Heart left ventricle (tissue), 16 donors: ENCODE results near the gene CALML6. TPM values are rescaled to one million over a fixed set of nuclear protein-coding genes. Genes with fewer than 3 reads are reported as not detected.
A peak's percentile ranks its signal among the peaks of the same experiment; 100 is the strongest.

Experiments
- ATAC-seq, 4 donors: fragments of 200-7000 bp; cut with Tn5 transposase; one replicate each; pipeline ENCODE4 v1.9.1; 2020 to 2022; ENCODE audit warnings: moderate library complexity in 4 of 4, mild to moderate bottlenecking in 3 of 4, moderate number of reproducible peaks in 1 of 4
- DNase-seq, 5 donors: peaks; one replicate each; pipeline ENCODE4 v3.0.0-alpha.2; 2020
- H3K27ac ChIP-seq, 12 donors: fragments of 200-600 bp; sonication (generic) in 4 of 12; one replicate each; pipeline versions ENCODE4 v1.5.0 to v1.8.0; 2016 to 2022; ENCODE audit warnings: mild to moderate bottlenecking in 2 of 12
- H3K27me3 ChIP-seq, 9 donors: fragments of 200-600 bp; sonication (generic) in 2 of 9; one replicate each; pipeline versions ENCODE4 v1.5.1 to v1.8.0; 2016 to 2022; ENCODE audit warnings: mild to moderate bottlenecking in 3 of 9
- H3K36me3 ChIP-seq, 9 donors: fragments of 200-600 bp; sonication (generic) in 2 of 9; one replicate each; pipeline versions ENCODE4 v1.5.0 to v1.8.0; 2018 to 2022; ENCODE audit warnings: mild to moderate bottlenecking in 2 of 9
- H3K4me1 ChIP-seq, 12 donors: fragments of 200-600 bp; sonication (generic) in 4 of 12; one replicate each; pipeline versions ENCODE4 v1.5.0 to v1.8.0; 2016 to 2022; ENCODE audit warnings: mild to moderate bottlenecking in 3 of 12
- H3K4me3 ChIP-seq, 12 donors: fragments of 200-600 bp; sonication (generic) in 4 of 12; one replicate each; pipeline versions ENCODE4 v1.5.0 to v1.8.0; 2017 to 2022; ENCODE audit warnings: mild to moderate bottlenecking in 9 of 12, moderate library complexity in 4 of 12
- H3K9me3 ChIP-seq, 12 donors: fragments of 200-600 bp; sonication (generic) in 4 of 12; one replicate each; pipeline versions ENCODE4 v1.5.0 to v1.8.0; 2016 to 2022; ENCODE audit warnings: mild to moderate bottlenecking in 1 of 12
- POLR2A ChIP-seq, 2 donors: fragments of 450-650 bp; IDR thresholded peaks; one replicate each; pipeline ENCODE4 v1.6.1; 2017; ENCODE audit warnings: antibody characterized with exemption in 2 of 2, mild to moderate bottlenecking in 2 of 2, moderate library complexity in 2 of 2
- WGBS, 4 donors: extraction: QIAGEN DNeasy Blood & Tissue Kit in 2 of 4; methylation state at CpG; one replicate each; pipeline versions ENCODE4 v1.1.5 to v1.1.7; 2013 to 2018; 5-methylcytosine and 5-hydroxymethylcytosine counted together
- intact Hi-C, 10 donors: fragments of 100-400 bp; cut with DNase I; formaldehyde crosslinking; loops; one replicate each; pipeline versions ENCODE4 v1.11.1 to v1.14.2; 2022
- polyA plus RNA-seq, 2 donors: library from polyadenylated mRNA; stranded (reverse); fragments of 200-250 nt; gene quantifications; one replicate each; pipeline ENCODE4 v1.2.3, GENCODE V29; 2013
- total RNA-seq, 9 donors: library from RNA; depleted of rRNA in 2 of 9; stranded (reverse); fragments of >200 nt in 2 of 9; fragmentation: NEBNext Ultra II Directional in 3 of 9; extraction: Animal tissue kit (Norgen Biotek cat#: 25700) in 3 of 9; gene quantifications; one replicate each; pipeline versions ENCODE4 v1.1.0 to v1.2.4, GENCODE V29; 2016 to 2023
- TF ChIP-seq, protein P1 (sequence below), 12 donors: fragments of 200-600 bp; sonication (generic) in 4 of 12; IDR thresholded peaks; one replicate each; pipeline versions ENCODE4 v1.5.0 to v1.8.0; 2018 to 2022; ENCODE audit warnings: antibody characterized with exemption in 12 of 12, mild to moderate bottlenecking in 5 of 12
- donor health status: ischemic (EF 13 %, LVEDD 7.1; RV severe dilation, severe dysfunction).
- donor health status: healthy with polysubstance abuse.
- donor health status: DM: no; HTN: yes; CAD: no.
- donor health status: DM: no; HTN: no; CAD: no.
- donor health status: ischemic (EF 25% LVEDD 6.9; RV normal size, moderate dysfunction).
- donor health status: ischemic (EF 25% LVEDD 5.7; RV mildly dilated, moderate dysfunction).
- donor health status: healthy.
- donor health status: DM: yes; HTN: yes; CAD: no.
- donor health status: ischemic (EF 35%, LVEDD 5.7; RV mildly dilated, moderate dysfunction).
- donor health status: nonischemic (EF 11% LVEDD 7.7; RV severe dilation, severe dysfunction).
- donor health status: DM: yes; HTN: yes; CAD: no.
- donor health status: PGD.
- donor health status: ischemic (EF 29% LVEDD 5.4; RV normal size, mild dysfunction).
- donor health status: nonischemic (EF 23%, LVEDD 6.1; RV moderate dilation, normal function).

The CALML6 gene
- total and polyA plus RNA-seq, 11 donors: 0.17 to 0.58 (median 0.29) TPM; not detected in 8

DNA sequence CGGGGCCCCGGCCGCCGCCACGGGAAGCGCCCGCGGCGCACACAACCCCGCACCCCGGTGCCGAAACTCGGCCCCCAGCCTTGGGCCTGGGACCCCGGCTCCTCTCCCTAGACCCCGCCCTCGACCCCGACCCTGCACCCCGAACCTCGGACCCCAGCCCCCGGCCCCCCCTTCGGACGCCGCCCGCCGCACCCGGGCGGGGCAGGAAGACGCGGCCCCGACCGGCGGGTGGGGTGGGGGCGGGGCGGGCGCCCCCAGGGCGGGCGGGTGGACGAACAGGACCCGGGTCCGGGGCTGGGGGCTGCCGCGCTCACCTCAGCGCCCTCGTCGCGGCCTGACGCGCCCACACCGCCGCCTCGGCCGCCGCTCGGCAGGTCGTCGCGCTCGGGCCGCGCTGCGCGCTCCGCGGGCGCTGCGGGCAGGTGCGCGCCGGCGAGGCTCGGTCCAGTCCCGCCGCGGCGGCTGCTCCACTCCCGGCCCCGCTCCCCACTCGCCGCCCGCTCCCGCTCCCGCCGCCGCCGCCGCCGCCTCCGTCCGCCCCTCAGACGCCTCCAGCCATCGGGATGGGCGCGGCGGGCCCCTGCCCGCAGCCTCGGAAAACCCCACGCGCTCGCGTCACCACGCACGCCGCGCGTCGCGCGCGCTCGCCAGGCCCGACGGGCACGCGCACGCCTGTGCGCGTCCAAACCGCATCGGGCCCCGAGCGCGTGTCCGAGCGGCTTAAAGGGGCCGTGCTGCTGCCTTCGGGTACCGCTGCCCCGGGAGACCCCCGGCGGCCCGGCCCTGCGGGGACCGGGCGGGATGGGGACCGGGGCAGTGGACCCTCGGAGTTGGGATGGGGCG is 24.3 kb upstream of the CALML6 start, which contains the start of gene GNB1:
TSS of gene GNB1 (minus strand) at position 582 of the 843 bp plus-strand sequence. CDS start 65,634 bp downstream, outside the sequence.
- ATAC-seq (peak; percentile 48 to 87 (median 86)), DNase-seq (peak; percentile 89 to 95 (median 90))
- Histone ChIP-seq H3K27me3 (peaks cover 0 to 4% (median 0%) of the 10 kb centered on the region in 9 donors), H3K9me3 (no peaks in the 10 kb centered on the region), H3K36me3 (no peaks in the 10 kb centered on the region), H3K27ac (peak within 1 kb of the TSS; percentile 90 to 98 (median 96)), H3K4me1 (peaks cover 0 to 74% (median 58%) of the 10 kb centered on the region in 12 donors), H3K4me3 (peak within 1 kb of the TSS; percentile 87 to 100 (median 96))
- intact Hi-C loops: loop anchor here in 9 of 10 donors (2.0 to 10.0 kb wide), 7 partner anchors 32 to 116 kb away; partner anchors contain the start of gene NADK (in 3 of the 9)
- TF ChIP-seq, protein P1, sequence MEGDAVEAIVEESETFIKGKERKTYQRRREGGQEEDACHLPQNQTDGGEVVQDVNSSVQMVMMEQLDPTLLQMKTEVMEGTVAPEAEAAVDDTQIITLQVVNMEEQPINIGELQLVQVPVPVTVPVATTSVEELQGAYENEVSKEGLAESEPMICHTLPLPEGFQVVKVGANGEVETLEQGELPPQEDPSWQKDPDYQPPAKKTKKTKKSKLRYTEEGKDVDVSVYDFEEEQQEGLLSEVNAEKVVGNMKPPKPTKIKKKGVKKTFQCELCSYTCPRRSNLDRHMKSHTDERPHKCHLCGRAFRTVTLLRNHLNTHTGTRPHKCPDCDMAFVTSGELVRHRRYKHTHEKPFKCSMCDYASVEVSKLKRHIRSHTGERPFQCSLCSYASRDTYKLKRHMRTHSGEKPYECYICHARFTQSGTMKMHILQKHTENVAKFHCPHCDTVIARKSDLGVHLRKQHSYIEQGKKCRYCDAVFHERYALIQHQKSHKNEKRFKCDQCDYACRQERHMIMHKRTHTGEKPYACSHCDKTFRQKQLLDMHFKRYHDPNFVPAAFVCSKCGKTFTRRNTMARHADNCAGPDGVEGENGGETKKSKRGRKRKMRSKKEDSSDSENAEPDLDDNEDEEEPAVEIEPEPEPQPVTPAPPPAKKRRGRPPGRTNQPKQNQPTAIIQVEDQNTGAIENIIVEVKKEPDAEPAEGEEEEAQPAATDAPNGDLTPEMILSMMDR (IDR thresholded peaks at IDR 0.05): no peak
- peak in 1 of 2 donors; percentile 68 for TF ChIP-seq POLR2A (IDR thresholded peaks at IDR 0.05)
- WGBS, 4 donors: 0 to 1% (median 1%) methylated on average over 14 to 137 of the region's 137 CpGs; no CpG with 5 or more reads in 1 of the 4 donors

DNA sequence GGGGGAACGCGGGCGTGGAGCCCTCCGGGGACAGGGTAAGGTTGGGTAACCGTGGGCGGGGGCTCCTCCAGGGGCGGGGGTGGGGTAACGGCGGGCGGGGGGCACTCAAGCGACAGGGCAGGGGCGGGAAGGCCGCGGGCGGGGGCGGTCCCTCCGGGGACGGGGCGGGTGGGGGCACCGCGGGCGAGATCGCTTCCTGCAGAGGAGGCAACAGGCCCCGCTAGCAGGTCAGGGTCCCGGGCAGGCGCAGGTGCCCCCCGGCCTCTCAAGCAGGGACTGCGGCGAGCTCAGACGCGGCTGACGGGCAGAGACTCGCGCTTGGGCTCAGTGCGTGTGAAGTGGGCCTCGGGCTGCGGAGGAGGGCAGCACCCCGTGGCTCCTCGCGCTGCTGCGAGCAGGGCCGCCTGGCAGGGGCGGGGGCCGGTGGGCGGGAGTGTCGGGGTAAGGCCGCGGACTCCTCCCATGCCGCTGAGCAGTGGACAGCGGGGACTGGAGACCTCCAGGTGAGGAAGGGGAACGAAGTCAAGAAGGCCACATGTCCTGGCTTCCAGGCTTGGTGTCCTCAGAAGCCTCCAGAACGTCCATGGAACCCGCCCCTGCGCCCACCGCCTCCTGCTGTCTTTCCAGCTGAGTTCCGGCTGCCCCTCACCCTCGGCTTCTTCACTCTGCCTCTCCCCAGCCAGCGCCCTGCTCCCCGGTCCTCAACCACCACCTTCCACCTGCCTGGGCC is 23.5 kb upstream of the CALML6 start:
- Histone ChIP-seq H3K27ac (peak overlapping the region; percentile 90 to 98 (median 96)), H3K9me3 (no peaks in the 10 kb centered on the region), H3K4me3 (peak overlapping the region; percentile 43 to 100 (median 94)), H3K4me1 (peaks cover 0 to 66% (median 50%) of the 10 kb centered on the region in 12 donors), H3K36me3 (no peaks in the 10 kb centered on the region), H3K27me3 (peaks cover 0 to 4% (median 0%) of the 10 kb centered on the region in 9 donors)
- TF ChIP-seq, protein P1 (IDR thresholded peaks at IDR 0.05): no peak
- no peak for TF ChIP-seq POLR2A (IDR thresholded peaks at IDR 0.05)
- intact Hi-C loops: loop anchor here in 9 of 10 donors (2.0 to 10.0 kb wide), 7 partner anchors 33 to 117 kb away; partner anchors contain the start of gene NADK (in 3 of the 9)
- peak; percentile 40 to 78 (median 60) for ATAC-seq
- peak; percentile 82 to 91 (median 86) for DNase-seq
- 3 to 11% (median 3%) methylated on average over 17 to 59 of the region's 59 CpGs for WGBS, 4 donors

DNA sequence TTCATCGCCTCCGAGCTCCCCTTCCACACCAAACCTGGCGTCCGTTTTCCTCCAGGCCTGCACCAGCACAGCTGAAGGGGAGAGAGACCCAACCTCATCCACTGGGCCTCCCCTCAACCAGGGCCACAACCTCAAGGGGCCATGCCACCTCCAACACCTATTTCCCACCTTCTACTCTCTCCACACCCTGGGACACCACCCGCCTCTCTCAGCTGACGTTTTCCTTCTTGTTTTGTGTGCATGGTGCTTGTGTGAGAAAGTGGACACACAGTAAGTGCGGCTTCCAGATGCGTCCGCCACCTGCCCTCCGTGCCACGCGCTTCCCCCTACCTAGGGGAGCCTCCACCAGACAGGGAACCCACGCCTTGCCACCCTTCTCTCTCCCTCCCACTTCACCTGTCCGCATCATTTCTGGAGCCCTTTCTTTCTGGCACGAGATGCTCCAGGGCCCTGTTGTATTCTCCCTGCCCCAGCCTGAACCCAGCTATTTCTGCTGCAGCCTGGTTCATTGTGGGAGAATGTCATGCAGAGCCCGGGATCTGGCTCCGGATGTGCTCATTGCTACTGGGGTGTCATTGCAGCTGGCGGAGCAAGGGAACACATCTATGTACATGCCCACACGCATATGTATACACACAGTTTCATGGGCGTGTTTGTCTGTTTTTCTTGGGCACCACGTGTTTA is 22.8 kb upstream of the CALML6 start:
- peak overlapping the region; percentile 43 to 100 (median 94) for H3K4me3 ChIP-seq
- TF ChIP-seq POLR2A (IDR thresholded peaks at IDR 0.05): no peak
- TF ChIP-seq, protein P1 (IDR thresholded peaks at IDR 0.05): no peak
- H3K9me3 ChIP-seq: no peaks in the 10 kb centered on the region
- H3K27ac ChIP-seq: peak overlapping the region in 11 of 12 donors; percentile 90 to 98 (median 95)
- H3K4me1 ChIP-seq: peaks cover 0 to 63% (median 45%) of the 10 kb centered on the region in 12 donors
- DNase-seq (peak in 2 of 5 donors; percentile 36 to 40), ATAC-seq (no peak)
- WGBS, 4 donors: 63 to 77% (median 70%) methylated on average over 21 of the region's 21 CpGs
- H3K36me3 ChIP-seq: no peaks in the 10 kb centered on the region
- intact Hi-C loops: loop anchor here in 8 of 10 donors (5.0 to 10.0 kb wide), 5 partner anchors 35 to 117 kb away; partner anchors contain the start of gene NADK (in 2 of the 8)
- peaks cover 0 to 4% (median 0%) of the 10 kb centered on the region in 9 donors for H3K27me3 ChIP-seq
